Measurements from ENCODE around the gene PDLIM3. TPM values are rescaled to one million over a fixed set of nuclear protein-coding genes. Genes with fewer than 3 reads are reported as not detected.

PDLIM3 gene
- total RNA-seq, 1 experiment from 2014 or later: 3.3 TPM

- no TSS peak for BruUV-seq (replicated peaks)
- Histone ChIP-seq H3K4me3 (no peak overlapping the region), H4K20me1 (ENCODE audit: insufficient read depth) (no peaks in the 10 kb centered on the region), H2AFZ (no peak overlapping the region), H3K27me3 (ENCODE audit: insufficient read depth, low read depth) (no peaks in the 10 kb centered on the region), H3F3A (ENCODE audit: insufficient read depth, low read depth) (no peaks in the 10 kb centered on the region), H3K4me2 (no peak overlapping the region), H3K9me2 (ENCODE audit: insufficient read depth) (no peaks in the 10 kb centered on the region), H3K4me1 (replicated peaks; ENCODE audit: insufficient read depth) (no peaks in the 10 kb centered on the region), H3K27ac (no peak overlapping the region), H3K79me2 (ENCODE audit: low read depth) (no peaks in the 10 kb centered on the region), H3K36me3 (ENCODE audit: low read depth) (no peaks in the 10 kb centered on the region), H3K9me3 (ENCODE audit: insufficient read depth, low read depth) (no peaks in the 10 kb centered on the region)
- TF ChIP-seq CTCF (conservative IDR thresholded peaks at IDR 0.05): no peak
- no peak for TF ChIP-seq EZH2 (IDR thresholded peaks at IDR 0.05; ENCODE audit: low read depth)
- intact Hi-C loops (cut with micrococcal nuclease; ENCODE audit: unreplicated experiment): no loop called here
- DNase-seq: no peak
- POLR2A ChIA-PET (ENCODE audit: unreplicated experiment): no interaction called here
- CTCF ChIA-PET: no interaction called here
Observed at GRCh38 chr4:185515248-185515647, 20.1 kb downstream of the PDLIM3 start.

- BruUV-seq (replicated peaks): no TSS peak
- no peaks in the 10 kb centered on the region for H3K4me1 ChIP-seq (replicated peaks; ENCODE audit: insufficient read depth)
- H3K79me2 ChIP-seq (ENCODE audit: low read depth): no peaks in the 10 kb centered on the region
- H4K20me1 ChIP-seq (ENCODE audit: insufficient read depth): no peaks in the 10 kb centered on the region
- H3K27me3 ChIP-seq (ENCODE audit: insufficient read depth, low read depth): no peaks in the 10 kb centered on the region
- H3K9me2 ChIP-seq (ENCODE audit: insufficient read depth): no peaks in the 10 kb centered on the region
- no peak overlapping the region for H3K27ac ChIP-seq
- H3K9me3 ChIP-seq (ENCODE audit: insufficient read depth, low read depth): no peaks in the 10 kb centered on the region
- H3K36me3 ChIP-seq (ENCODE audit: low read depth): no peaks in the 10 kb centered on the region
- TF ChIP-seq CTCF (conservative IDR thresholded peaks at IDR 0.05): no peak
- no peak for TF ChIP-seq EZH2 (IDR thresholded peaks at IDR 0.05; ENCODE audit: low read depth)
- CTCF ChIA-PET: no interaction called here
- H2AFZ ChIP-seq: no peak overlapping the region
- no peak overlapping the region for H3K4me2 ChIP-seq
- H3K4me3 ChIP-seq: no peak overlapping the region
- H3F3A ChIP-seq (ENCODE audit: insufficient read depth, low read depth): no peaks in the 10 kb centered on the region
- POLR2A ChIA-PET (ENCODE audit: unreplicated experiment): no interaction called here
- no peak for DNase-seq
- intact Hi-C loops (cut with micrococcal nuclease; ENCODE audit: unreplicated experiment): no loop called here
Observed at GRCh38 chr4:185514182-185514697, 21.1 kb downstream of the PDLIM3 start.

GRCh38 chr4:185513489-185514181, 21.7 kb downstream of the PDLIM3 start:
- intact Hi-C loops (cut with micrococcal nuclease; ENCODE audit: unreplicated experiment): no loop called here
- TF ChIP-seq CTCF (conservative IDR thresholded peaks at IDR 0.05) (no peak), EZH2 (IDR thresholded peaks at IDR 0.05; ENCODE audit: low read depth) (no peak)
- Histone ChIP-seq H3K4me3 (no peak overlapping the region), H3K79me2 (ENCODE audit: low read depth) (no peaks in the 10 kb centered on the region), H3F3A (ENCODE audit: insufficient read depth, low read depth) (no peaks in the 10 kb centered on the region), H3K36me3 (ENCODE audit: low read depth) (no peaks in the 10 kb centered on the region), H3K27me3 (ENCODE audit: insufficient read depth, low read depth) (no peaks in the 10 kb centered on the region), H2AFZ (no peak overlapping the region), H3K9me3 (ENCODE audit: insufficient read depth, low read depth) (no peaks in the 10 kb centered on the region), H3K4me2 (peak overlapping the region; percentile 31), H3K27ac (no peak overlapping the region), H3K4me1 (replicated peaks; ENCODE audit: insufficient read depth) (peaks cover 2% of the 10 kb centered on the region), H3K9me2 (ENCODE audit: insufficient read depth) (no peaks in the 10 kb centered on the region), H4K20me1 (ENCODE audit: insufficient read depth) (no peaks in the 10 kb centered on the region)
- DNase-seq: no peak
- POLR2A ChIA-PET (ENCODE audit: unreplicated experiment): no interaction called here
- BruUV-seq (replicated peaks): no TSS peak
- CTCF ChIA-PET: no interaction called here
